ENCODE results near the gene SPINK8.
"Not testable (repeated sequence)": the region's sequence is repeated elsewhere in the genome, so short reads cannot be mapped to it uniquely, and the experiment has no call there.

The SPINK8 gene

GRCh38 chr3:48276911-48277641 lies 56.4 kb downstream of the SPINK8 start:
- no peak for TF ChIP-seq ZNF274 (IDR thresholded peaks at IDR 0.05; ENCODE audit: low read depth, low read length)

GRCh38 chr3:48275287-48276027 lies 58.0 kb downstream of the SPINK8 start:
- TF ChIP-seq ZNF274 (IDR thresholded peaks at IDR 0.05; ENCODE audit: low read depth, low read length), result no peak
- H3K4me3 ChIP-seq (ENCODE audit: low read length), result no peak overlapping the region

More at GRCh38 chr3:48276911-48277641, 56.4 kb downstream of the SPINK8 start:
- H3K4me3 ChIP-seq (ENCODE audit: low read length), result no peak overlapping the region

GRCh38 chr3:48274452-48274851 lies 59.0 kb downstream of the SPINK8 start:
- no peak for TF ChIP-seq ZNF274 (IDR thresholded peaks at IDR 0.05; ENCODE audit: low read depth, low read length)
- no peak overlapping the region for H3K4me3 ChIP-seq (ENCODE audit: low read length)

- no peak for TF ChIP-seq ZNF274 (IDR thresholded peaks at IDR 0.05; ENCODE audit: low read depth, low read length)
- H3K4me3 ChIP-seq (ENCODE audit: low read length), result no peak overlapping the region
Measured at GRCh38 chr3:48273594-48274211, 59.8 kb downstream of the SPINK8 start.

- H3K4me3 ChIP-seq (ENCODE audit: low read length), result no peak overlapping the region
- no peak for TF ChIP-seq ZNF274 (IDR thresholded peaks at IDR 0.05; ENCODE audit: low read depth, low read length)
Measured at GRCh38 chr3:48271763-48272498, 61.5 kb downstream of the SPINK8 start.

- H3K4me3 ChIP-seq (ENCODE audit: low read length), result not testable (repeated sequence)
Measured at GRCh38 chr3:48271223-48271622, 62.2 kb downstream of the SPINK8 start.

GRCh38 chr3:48270306-48270705 lies 63.2 kb downstream of the SPINK8 start:
- H3K4me3 ChIP-seq (ENCODE audit: low read length), result no peak overlapping the region
- no peak for TF ChIP-seq ZNF274 (IDR thresholded peaks at IDR 0.05; ENCODE audit: low read depth, low read length)

- no peak for TF ChIP-seq ZNF274 (IDR thresholded peaks at IDR 0.05; ENCODE audit: low read depth, low read length)
- H3K4me3 ChIP-seq (ENCODE audit: low read length), result no peak overlapping the region
Measured at GRCh38 chr3:48269592-48269991, 63.9 kb downstream of the SPINK8 start.

- no peak overlapping the region for H3K4me3 ChIP-seq (ENCODE audit: low read length)
- TF ChIP-seq ZNF274 (IDR thresholded peaks at IDR 0.05; ENCODE audit: low read depth, low read length), result no peak
Measured at GRCh38 chr3:48268936-48269561, 64.4 kb downstream of the SPINK8 start.

GRCh38 chr3:48268381-48268935 lies 65.0 kb downstream of the SPINK8 start:
- no peak overlapping the region for H3K4me3 ChIP-seq (ENCODE audit: low read length)

GRCh38 chr3:48267782-48268181 lies 65.7 kb downstream of the SPINK8 start:
- H3K4me3 ChIP-seq (ENCODE audit: low read length), result no peak overlapping the region
- no peak for TF ChIP-seq ZNF274 (IDR thresholded peaks at IDR 0.05; ENCODE audit: low read depth, low read length)

More at GRCh38 chr3:48268381-48268935, 65.0 kb downstream of the SPINK8 start:
- no peak for TF ChIP-seq ZNF274 (IDR thresholded peaks at IDR 0.05; ENCODE audit: low read depth, low read length)

GRCh38 chr3:48258530-48258929 lies 74.9 kb downstream of the SPINK8 start:
- H3K4me3 ChIP-seq (ENCODE audit: low read length), result no peak overlapping the region
- TF ChIP-seq ZNF274 (IDR thresholded peaks at IDR 0.05; ENCODE audit: low read depth, low read length), result no peak
